ENCODE measurements around the gene DEAF1.
"Not testable (repeated sequence)": the region's sequence is repeated elsewhere in the genome, so short reads cannot be mapped to it uniquely, and the experiment has no call there.

Gene DEAF1

DNA sequence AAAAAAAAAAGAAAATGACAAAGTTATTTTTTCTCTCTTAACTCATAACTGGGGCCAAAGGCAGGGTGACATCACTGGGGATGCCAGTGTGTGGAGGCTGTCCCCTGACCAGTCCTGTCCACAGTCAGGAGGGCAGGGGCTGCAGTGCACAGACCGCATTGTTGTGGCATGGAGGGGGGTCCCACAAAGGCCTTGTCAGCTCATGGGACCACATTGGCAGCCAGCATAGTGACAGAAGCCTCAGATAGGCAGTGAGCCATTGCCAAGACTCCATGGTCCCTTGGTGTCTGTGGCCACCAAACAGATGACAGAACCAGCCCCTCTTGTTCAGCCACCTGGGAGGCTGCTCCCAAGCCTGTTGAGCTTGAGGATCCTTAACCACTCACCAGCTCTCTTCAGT is 4.7 kb upstream of the DEAF1 start:
- DNase-seq = no peak

DNA sequence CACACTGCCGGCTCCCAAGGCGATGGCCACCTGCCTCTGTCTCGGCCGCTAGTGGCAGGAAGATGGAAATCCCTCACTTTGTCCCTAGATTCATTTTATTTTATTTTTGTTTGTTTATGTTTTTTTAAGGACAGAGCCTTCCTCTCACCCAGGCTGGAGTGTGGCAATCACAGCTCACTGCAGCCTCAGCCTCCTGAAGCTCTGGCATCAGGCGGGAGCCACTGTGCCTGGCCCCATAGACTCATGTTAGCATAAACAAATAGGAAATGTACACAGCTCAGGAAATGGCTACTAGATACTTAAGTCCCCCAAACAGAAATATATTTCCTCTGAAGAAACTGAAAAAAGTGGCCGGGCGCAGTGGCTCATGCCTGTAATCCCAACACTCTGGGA is 4.1 kb upstream of the DEAF1 start:
- no peak for DNase-seq

DNA sequence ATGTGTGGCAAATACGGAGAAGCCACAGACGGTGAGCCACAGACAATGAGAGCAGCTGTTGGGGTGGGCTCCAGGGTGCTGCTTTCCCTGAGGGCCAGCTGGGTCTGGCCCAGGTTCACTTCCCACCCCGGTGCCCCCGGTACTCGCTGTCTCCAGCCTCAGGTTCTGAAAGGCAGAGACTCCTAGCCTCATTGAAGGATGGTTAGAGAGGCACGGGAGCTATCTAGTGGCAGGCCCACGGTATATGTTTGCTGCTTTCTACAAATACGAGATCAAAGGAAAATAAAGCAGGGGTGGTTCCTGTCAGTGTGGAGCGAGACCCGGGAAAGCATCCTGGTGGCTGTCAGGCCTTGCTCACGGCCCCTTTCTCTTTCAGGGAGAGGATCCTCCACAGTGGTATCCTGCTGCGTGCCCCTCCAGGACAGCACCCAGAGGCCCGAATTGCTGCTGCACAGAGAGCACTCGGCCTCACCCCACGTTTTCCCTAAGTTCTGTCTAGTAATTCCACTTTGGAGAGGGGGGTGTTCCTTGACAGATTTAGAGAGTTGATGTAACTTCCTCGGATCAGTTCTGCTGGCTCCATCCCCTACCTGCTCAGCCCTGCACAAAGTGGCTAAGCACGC is 3.6 kb upstream of the DEAF1 start:
- no peak for DNase-seq

- DNase-seq = no peak
Measured at GRCh38 chr11:697811-698311, 2.8 kb upstream of the DEAF1 start.

DNA sequence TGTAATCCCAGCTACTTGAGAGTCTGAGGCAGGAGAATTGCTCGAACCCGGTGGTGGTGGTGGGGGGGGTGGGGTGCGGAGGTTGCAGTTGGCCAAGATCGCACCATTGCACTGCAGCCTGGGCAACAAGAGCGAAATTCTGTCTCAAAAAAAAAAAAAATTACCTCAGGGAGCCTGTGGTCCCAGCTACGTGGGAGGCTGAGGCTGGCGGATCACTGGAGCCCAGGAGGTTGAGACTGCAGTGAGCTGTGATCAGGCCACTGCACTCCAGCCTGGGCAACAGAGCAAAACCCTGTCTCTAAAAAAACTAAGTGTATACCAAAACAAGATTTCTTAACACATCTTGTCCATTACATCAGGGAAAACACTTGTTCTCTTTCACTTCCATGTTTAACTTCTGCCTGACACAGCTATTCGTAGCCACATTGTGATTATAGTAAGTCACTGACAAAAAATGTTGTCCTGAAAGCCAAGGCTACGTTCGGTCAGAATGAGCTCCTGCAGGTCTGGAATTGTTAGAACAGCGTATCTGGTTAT is 2.0 kb upstream of the DEAF1 start:
- DNase-seq = no peak

GRCh38 chr11:695538-696248 is 671 bp upstream of the DEAF1 start, which contains the start of gene TMEM80:
Gene TMEM80, plus strand, starts transcription at chr11:695816. Its CDS starts 12 bp downstream, at chr11:695828.
- peak; percentile 99 for DNase-seq

- DNase-seq = no peak
Measured at GRCh38 chr11:695288-695537, 191 bp upstream of the DEAF1 start.

- DNase-seq = no peak
Measured at GRCh38 chr11:693887-694562, 997 bp downstream of the DEAF1 start.

DNA sequence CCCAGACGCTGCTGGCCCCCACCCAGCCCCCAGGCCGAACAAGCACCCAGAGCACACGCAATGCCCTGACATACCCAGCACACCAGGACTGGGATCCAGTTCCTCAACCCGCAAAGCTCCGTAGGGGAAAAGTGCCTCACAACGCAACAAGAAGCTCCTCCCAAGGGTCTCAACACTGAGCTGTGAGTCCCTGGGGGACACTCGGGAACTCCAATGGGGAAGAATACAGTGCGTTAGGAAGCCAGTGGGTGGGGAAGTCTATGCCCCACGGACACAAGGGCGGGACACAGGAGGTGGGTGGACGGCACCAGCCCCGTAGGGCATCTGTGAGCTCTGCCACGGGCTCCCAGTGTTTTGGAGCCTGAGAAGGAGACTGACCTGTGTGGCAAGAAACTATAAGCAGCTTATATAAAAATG is 1.6 kb downstream of the DEAF1 start:
- peak; percentile 8 for DNase-seq

- no peak for DNase-seq
Measured at GRCh38 chr11:692824-693414, 2.1 kb downstream of the DEAF1 start.

- DNase-seq = no peak
Measured at GRCh38 chr11:691710-692590, 3.1 kb downstream of the DEAF1 start.

- peak; percentile 12 for DNase-seq
Measured at GRCh38 chr11:690738-691633, 4.0 kb downstream of the DEAF1 start.

DNA sequence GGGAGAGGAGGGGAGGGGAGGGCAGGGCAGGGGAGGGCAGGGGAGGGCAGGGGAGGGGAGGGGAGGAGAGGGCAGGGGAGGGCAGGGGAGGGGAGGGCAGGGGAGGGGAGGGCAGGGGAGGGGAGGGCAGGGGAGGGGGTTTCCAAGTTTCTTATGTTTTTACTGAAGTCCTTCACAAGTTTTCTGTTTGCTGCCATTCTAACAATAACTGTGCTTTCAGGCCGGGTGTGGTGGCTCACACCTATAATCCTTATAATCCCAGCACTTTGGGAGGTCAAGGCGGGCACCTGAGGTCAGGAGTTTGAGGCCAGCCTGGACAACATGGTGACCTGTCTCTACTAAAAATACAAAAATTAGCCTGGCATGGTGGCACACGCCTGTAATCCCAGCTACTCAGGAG is 4.8 kb downstream of the DEAF1 start:
- DNase-seq = not testable (repeated sequence)

DNA sequence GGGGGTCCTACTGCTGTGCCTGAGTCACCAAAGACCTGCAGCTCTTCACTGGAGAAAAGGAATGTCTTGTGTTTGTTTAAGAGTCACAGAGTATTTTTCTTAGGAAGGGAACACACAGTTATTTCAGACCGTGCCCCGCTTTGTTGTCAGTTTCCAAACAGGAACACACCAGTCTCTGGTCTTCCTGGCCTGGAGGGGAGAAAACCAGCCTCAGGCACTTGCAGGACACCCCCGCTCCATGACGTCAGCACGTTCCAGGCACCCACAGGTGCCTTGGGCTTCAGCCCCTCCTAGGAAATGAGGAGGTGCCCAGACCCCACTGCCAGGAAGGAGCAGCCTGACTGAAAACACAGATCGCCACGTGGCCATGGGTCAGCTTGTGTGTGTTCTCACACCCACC is 5.4 kb downstream of the DEAF1 start:
- no peak for DNase-seq

DNA sequence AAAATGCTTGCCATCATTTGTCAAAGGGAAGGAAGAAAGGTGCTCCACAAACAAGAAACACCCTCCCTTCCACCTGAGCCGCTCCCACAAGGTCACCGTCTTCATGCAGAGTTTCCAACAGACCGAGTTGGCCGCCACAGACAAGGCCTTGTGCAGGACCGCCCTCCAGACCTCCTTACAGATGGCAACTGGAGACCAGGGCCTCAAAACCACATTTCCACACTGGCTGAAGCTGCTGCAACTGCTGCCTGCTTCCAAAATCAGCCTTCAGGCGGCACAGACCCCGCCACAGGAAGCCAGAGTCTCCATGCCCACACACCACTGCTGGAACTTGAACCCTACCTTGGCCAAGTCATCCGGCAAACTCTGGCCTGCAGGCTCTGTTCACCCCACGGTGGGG is 6.3 kb downstream of the DEAF1 start:
- no peak for DNase-seq

- no peak for DNase-seq
Measured at GRCh38 chr11:687751-688150, 7.3 kb downstream of the DEAF1 start.

- no peak for DNase-seq
Measured at GRCh38 chr11:686451-687243, 8.4 kb downstream of the DEAF1 start.

DNA sequence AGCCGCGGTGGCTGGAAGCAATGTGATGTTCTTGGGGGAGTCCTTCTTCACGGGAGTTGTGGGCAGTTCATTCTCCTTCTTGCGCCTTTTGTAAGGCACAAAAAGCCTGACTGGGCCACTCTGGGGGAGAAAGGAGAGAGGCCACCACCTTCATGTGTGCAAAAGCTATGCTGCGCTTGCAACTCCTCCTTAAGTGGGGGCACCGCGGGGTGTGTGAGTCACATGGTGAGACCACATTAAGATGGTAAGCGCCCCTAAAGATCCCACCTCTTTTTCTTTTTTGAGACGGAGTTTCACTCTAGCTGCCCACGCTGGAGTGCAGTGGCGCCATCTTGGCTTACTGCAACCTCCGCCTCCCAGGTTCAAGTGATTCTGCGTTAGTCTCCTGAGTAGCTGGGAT is 14.1 kb downstream of the DEAF1 start:
- no peak for DNase-seq

GRCh38 chr11:680476-680875 is 14.5 kb downstream of the DEAF1 start:
- no peak for DNase-seq
